ENCODE data around the gene HEATR5A.
"Not testable (repeated sequence)": the region's sequence is repeated elsewhere in the genome, so short reads cannot be mapped to it uniquely, and the experiment has no call there.

HEATR5A gene

GRCh38 chr14:31261523-31261858, 158.9 kb downstream of the HEATR5A start:
- no peak for TF ChIP-seq CTCF (IDR thresholded peaks at IDR 0.05; ENCODE audit: low read depth, low read length)
- DNase-seq (ENCODE audit: low read depth in 2 of 2): no peak

GRCh38 chr14:31259040-31259435, 161.3 kb downstream of the HEATR5A start:
- H3K4me3 ChIP-seq (replicated peaks in 1 of 2; ENCODE audit: low read depth in 2 of 2, low read length in 2 of 2); DNase-seq (ENCODE audit: low read depth in 2 of 2): not testable (repeated sequence)

More at GRCh38 chr14:31261523-31261858, 158.9 kb downstream of the HEATR5A start:
- no peak overlapping the region for H3K4me3 ChIP-seq (replicated peaks in 1 of 2; ENCODE audit: low read depth in 2 of 2, low read length in 2 of 2)

DNA sequence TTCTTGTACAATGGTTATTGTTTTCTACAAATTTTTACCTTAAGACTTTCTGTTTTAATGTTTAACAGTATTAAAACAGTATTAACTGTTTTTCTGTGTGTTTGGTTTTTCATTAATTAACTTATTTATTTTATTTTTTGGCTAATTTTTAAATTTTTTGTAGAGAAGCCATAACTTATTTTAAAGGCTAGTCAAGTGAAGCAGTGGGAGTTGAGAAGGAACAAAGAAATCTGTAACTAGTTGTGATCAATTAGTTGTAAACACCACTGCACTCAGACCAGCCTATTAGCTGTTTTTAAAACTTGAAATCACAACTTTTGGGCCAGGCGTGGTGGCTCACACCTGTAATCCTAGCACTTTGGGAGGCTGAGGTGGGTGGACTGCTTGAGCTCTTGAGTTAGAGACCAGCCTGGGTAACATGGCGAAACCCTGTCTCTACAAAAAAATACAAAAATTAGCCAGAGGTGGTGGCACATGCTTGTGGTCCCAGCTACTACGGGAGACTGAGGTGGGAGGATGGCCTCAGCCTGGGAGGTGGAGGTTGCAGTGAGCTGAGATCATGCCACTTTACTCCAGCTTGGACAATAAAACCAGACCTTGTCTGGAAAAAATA, 161.8 kb downstream of the HEATR5A start:
- H3K4me3 ChIP-seq (replicated peaks in 1 of 2; ENCODE audit: low read depth in 2 of 2, low read length in 2 of 2): no peak overlapping the region
- no peak for DNase-seq (ENCODE audit: low read depth in 2 of 2)
- no peak for TF ChIP-seq CTCF (IDR thresholded peaks at IDR 0.05; ENCODE audit: low read depth, low read length)

DNA sequence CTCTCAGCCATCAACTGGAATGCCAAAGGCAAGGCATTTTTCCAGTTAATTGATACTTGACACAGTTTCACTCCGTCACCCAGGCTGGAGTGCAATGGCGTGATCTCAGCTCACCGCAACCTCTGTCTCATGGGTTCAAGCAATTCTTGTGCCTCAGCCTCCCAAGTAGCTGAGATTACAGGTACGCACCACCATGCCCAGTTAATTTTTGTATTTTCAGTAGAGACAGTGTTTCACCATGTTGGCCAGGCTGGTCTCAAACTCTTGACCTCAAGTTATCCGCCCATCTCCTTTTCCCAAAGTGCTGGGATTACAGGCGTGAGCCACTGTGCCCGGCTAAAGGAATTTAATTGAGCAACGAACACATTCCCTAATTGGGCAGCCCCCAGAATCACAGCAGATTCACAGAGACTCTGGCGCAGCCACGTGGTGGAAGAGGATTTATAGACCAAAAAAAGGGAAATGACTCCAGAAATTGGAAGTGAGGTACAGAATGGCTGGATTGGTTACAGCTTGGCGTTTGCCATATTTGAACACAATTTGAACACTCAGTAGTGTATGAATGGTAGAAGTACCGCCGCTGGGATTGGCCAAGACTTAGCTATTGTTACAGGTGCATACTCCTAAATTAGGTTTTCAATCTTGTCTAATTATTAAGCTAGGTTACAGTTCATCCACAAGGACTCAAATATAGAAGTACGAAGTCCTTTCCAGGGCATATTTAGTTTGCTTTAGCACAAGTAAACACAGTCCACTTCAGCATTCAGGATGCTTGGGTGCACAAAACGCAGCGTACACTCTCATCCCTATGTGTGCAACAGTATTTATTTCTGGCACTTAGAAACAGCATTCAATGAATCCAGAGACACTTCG, 162.6 kb downstream of the HEATR5A start:
- H3K4me3 ChIP-seq (replicated peaks in 1 of 2; ENCODE audit: low read depth in 2 of 2, low read length in 2 of 2); DNase-seq (ENCODE audit: low read depth in 2 of 2): not testable (repeated sequence)

- no peak for DNase-seq (ENCODE audit: low read depth in 2 of 2)
- TF ChIP-seq CTCF (IDR thresholded peaks at IDR 0.05; ENCODE audit: low read depth, low read length): no peak
- no peak overlapping the region for H3K4me3 ChIP-seq (replicated peaks in 1 of 2; ENCODE audit: low read depth in 2 of 2, low read length in 2 of 2)
These were observed 163.2 kb downstream of the HEATR5A start for GRCh38 chr14:31257244-31257553.

GRCh38 chr14:31256534-31257243, 163.7 kb downstream of the HEATR5A start:
- no peak for DNase-seq (ENCODE audit: low read depth in 2 of 2)
- H3K4me3 ChIP-seq (replicated peaks in 1 of 2; ENCODE audit: low read depth in 2 of 2, low read length in 2 of 2): no peak overlapping the region
- TF ChIP-seq CTCF (IDR thresholded peaks at IDR 0.05; ENCODE audit: low read depth, low read length): no peak

GRCh38 chr14:31255918-31256317, 164.4 kb downstream of the HEATR5A start:
- not testable (repeated sequence) for H3K4me3 ChIP-seq (replicated peaks in 1 of 2; ENCODE audit: low read depth in 2 of 2, low read length in 2 of 2); DNase-seq (ENCODE audit: low read depth in 2 of 2)

- no peak for TF ChIP-seq CTCF (IDR thresholded peaks at IDR 0.05; ENCODE audit: low read depth, low read length)
- no peak overlapping the region for H3K4me3 ChIP-seq (replicated peaks in 1 of 2; ENCODE audit: low read depth in 2 of 2, low read length in 2 of 2)
- no peak for DNase-seq (ENCODE audit: low read depth in 2 of 2)
These were observed 165.1 kb downstream of the HEATR5A start for GRCh38 chr14:31255286-31255685.
